HS-27A (cell line): ENCODE results near the gene SLC6A12.

Experiments used
- DNase-seq: peaks from one replicate; pipeline ENCODE4 v3.0.0-alpha.2; 2012; ENCODE audit warnings: low read depth, missing footprints

SLC6A12 gene

GRCh38 chr12:234891-235415, 21.0 kb upstream of the SLC6A12 start:
- no peak for DNase-seq

- no peak for DNase-seq
Observed at GRCh38 chr12:234019-234418, 20.1 kb upstream of the SLC6A12 start.

GRCh38 chr12:233615-233968, 19.6 kb upstream of the SLC6A12 start:
- no peak for DNase-seq

GRCh38 chr12:232731-233614, 19.0 kb upstream of the SLC6A12 start:
- no peak for DNase-seq

GRCh38 chr12:230925-231671, 17.1 kb upstream of the SLC6A12 start:
- no peak for DNase-seq

GRCh38 chr12:229441-230191, 15.7 kb upstream of the SLC6A12 start:
- DNase-seq: no peak

GRCh38 chr12:228846-229200, 14.9 kb upstream of the SLC6A12 start:
- no peak for DNase-seq

GRCh38 chr12:227923-228845, 14.2 kb upstream of the SLC6A12 start:
- no peak for DNase-seq

- no peak for DNase-seq
Observed at GRCh38 chr12:227286-227915, 13.4 kb upstream of the SLC6A12 start.

GRCh38 chr12:226401-226800, 12.4 kb upstream of the SLC6A12 start:
- no peak for DNase-seq

- DNase-seq: no peak
Observed at GRCh38 chr12:225012-225411, 11.1 kb upstream of the SLC6A12 start.

GRCh38 chr12:224330-224729, 10.4 kb upstream of the SLC6A12 start:
- DNase-seq: no peak

- no peak for DNase-seq
Observed at GRCh38 chr12:223841-224240, 9.9 kb upstream of the SLC6A12 start.

- no peak for DNase-seq
Observed at GRCh38 chr12:221736-222135, 7.8 kb upstream of the SLC6A12 start.

- no peak for DNase-seq
Observed at GRCh38 chr12:220946-221550, 7.1 kb upstream of the SLC6A12 start.

- DNase-seq: no peak
Observed at GRCh38 chr12:220491-220890, 6.5 kb upstream of the SLC6A12 start.

GRCh38 chr12:219891-220352, 6.0 kb upstream of the SLC6A12 start:
- DNase-seq: no peak

- no peak for DNase-seq
Observed at GRCh38 chr12:218728-219590, 5.0 kb upstream of the SLC6A12 start.

GRCh38 chr12:218221-218620, 4.3 kb upstream of the SLC6A12 start:
- no peak for DNase-seq
